Measurements from ENCODE around the gene ABCC6. TPM values are rescaled to one million over a fixed set of nuclear protein-coding genes. Genes with fewer than 3 reads are reported as not detected.
"Not testable (repeated sequence)": the region's sequence is repeated elsewhere in the genome, so short reads cannot be mapped to it uniquely, and the experiment has no call there.

Gene ABCC6
- total RNA-seq (2014; rRNA removed) (0.73 TPM in 1 of 2 replicates, not detected in the other), Bru-seq, nascent RNA (percentile 12 among the genes with signal in this experiment), BruChase-seq, experiment 1, labeled RNA remaining after a 6-hour chase (percentile 11 among the genes with signal in this experiment), BruChase-seq, experiment 2, labeled RNA remaining after a 2-hour chase (percentile 14 among the genes with signal in this experiment)
- long read RNA-seq: 0 reads

DNA sequence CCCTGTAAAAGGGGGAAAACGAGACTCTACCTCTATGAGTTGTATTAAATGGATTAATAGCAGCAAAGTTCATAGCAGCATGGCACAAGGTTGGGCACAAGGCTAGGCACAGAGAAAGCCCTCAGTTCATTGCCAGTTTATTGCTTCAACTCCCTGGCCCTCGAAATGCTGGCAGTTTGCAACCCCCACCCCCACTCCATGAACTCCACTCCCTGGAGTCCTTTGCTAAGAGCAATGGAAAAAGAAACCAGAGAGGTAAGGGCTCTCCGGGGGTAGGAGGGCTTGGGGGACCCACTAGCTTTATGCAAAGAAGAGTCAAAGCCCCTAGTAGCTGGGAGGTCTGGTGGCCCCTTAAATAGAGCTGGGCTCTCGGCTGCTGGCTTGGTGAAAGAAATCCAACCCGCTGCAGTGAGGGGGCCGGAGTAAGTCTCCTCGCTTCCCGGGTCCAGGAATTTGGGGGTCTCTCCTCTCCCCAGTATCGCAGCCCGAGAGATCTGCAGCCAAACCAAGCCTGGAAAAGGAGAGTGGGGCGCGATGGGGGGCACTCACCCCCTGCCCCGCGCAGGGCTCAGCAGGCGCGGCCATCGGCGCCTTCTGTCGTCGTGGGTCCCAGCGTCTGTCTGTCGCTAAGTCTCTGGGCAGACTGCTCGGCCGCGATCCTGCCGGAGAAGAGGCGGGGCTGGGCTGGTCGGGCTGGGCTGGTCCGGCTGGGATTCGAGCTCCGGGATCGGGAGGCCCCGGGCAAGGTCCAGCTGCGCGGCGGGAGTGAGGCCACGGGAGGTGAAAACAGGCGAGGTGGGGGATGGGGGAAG, at the start of gene ABCC6:
Gene ABCC6 (minus strand): TSS at position 645 of the 812 bp plus-strand sequence. CDS start 60 bp downstream, at position 585.
- DNase-seq; H3K79me2 ChIP-seq (ENCODE audit: low read length); H3K4me3 ChIP-seq (ENCODE audit: low read length); H3K9ac ChIP-seq (ENCODE audit: low read length); H3K27me3 ChIP-seq (ENCODE audit: low read length); H3F3A ChIP-seq (ENCODE audit: low read length, unreplicated experiment); H3K4me2 ChIP-seq (ENCODE audit: low read length); H3K9me2 ChIP-seq (replicated peaks; ENCODE audit: low read length); H3K27ac ChIP-seq (ENCODE audit: low read length); H3K36me3 ChIP-seq (ENCODE audit: low read depth, low read length); CTCF ChIA-PET; POLR2A ChIA-PET (ENCODE audit: unreplicated experiment); H4K20me1 ChIP-seq (ENCODE audit: low read length); H3K4me1 ChIP-seq (ENCODE audit: insufficient read depth, low read length); BruUV-seq (replicated peaks); intact Hi-C loops (cut with micrococcal nuclease); H3K9me3 ChIP-seq (ENCODE audit: low read length); H2AFZ ChIP-seq (ENCODE audit: low read length): not testable (repeated sequence)
- peak; percentile 96 for ATAC-seq

GRCh38 chr16:16272573-16273221, 49.4 kb upstream of the ABCC6 start:
- H3K9me2 ChIP-seq (replicated peaks; ENCODE audit: low read length); H3K4me3 ChIP-seq (ENCODE audit: low read length); DNase-seq; BruUV-seq (replicated peaks); H3K36me3 ChIP-seq (ENCODE audit: low read depth, low read length); H3F3A ChIP-seq (ENCODE audit: low read length, unreplicated experiment); H3K27ac ChIP-seq (ENCODE audit: low read length); intact Hi-C loops (cut with micrococcal nuclease); H4K20me1 ChIP-seq (ENCODE audit: low read length); H3K9ac ChIP-seq (ENCODE audit: low read length); H3K9me3 ChIP-seq (ENCODE audit: low read length); ATAC-seq; H2AFZ ChIP-seq (ENCODE audit: low read length); H3K27me3 ChIP-seq (ENCODE audit: low read length); H3K4me2 ChIP-seq (ENCODE audit: low read length); H3K4me1 ChIP-seq (ENCODE audit: insufficient read depth, low read length); CTCF ChIA-PET; H3K79me2 ChIP-seq (ENCODE audit: low read length); POLR2A ChIA-PET (ENCODE audit: unreplicated experiment): not testable (repeated sequence)

DNA sequence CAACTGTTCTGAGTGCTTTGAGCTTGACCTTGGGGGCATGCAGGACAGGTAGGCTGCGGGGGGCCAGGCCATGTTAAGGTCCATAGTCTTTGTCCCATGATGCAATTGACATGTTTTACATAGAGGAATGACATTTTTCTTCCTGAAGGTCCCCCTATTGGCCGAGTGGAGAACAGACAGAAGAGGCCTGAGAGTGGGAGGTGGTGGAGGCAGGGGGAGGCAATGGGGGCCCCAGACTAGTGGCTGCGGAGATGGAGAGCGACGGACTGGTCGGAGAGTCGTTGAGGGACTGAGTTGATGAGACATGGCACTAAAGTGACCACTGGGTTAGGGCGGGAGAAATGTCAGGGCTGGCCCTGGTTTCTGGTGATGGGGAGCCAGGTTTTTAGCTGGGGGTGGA, 48.4 kb upstream of the ABCC6 start:
- ATAC-seq; intact Hi-C loops (cut with micrococcal nuclease); H4K20me1 ChIP-seq (ENCODE audit: low read length); POLR2A ChIA-PET (ENCODE audit: unreplicated experiment); H3K9me2 ChIP-seq (replicated peaks; ENCODE audit: low read length); H3K4me2 ChIP-seq (ENCODE audit: low read length); DNase-seq; H3K4me3 ChIP-seq (ENCODE audit: low read length); H3F3A ChIP-seq (ENCODE audit: low read length, unreplicated experiment); H3K27me3 ChIP-seq (ENCODE audit: low read length); H3K27ac ChIP-seq (ENCODE audit: low read length); H3K9me3 ChIP-seq (ENCODE audit: low read length); H3K4me1 ChIP-seq (ENCODE audit: insufficient read depth, low read length); H2AFZ ChIP-seq (ENCODE audit: low read length); H3K79me2 ChIP-seq (ENCODE audit: low read length); CTCF ChIA-PET; H3K9ac ChIP-seq (ENCODE audit: low read length); BruUV-seq (replicated peaks); H3K36me3 ChIP-seq (ENCODE audit: low read depth, low read length): not testable (repeated sequence)

GRCh38 chr16:16268185-16268808, 45.0 kb upstream of the ABCC6 start:
- H3K4me3 ChIP-seq (ENCODE audit: low read length); BruUV-seq (replicated peaks); H3K9me3 ChIP-seq (ENCODE audit: low read length); H3K4me1 ChIP-seq (ENCODE audit: insufficient read depth, low read length); H3K79me2 ChIP-seq (ENCODE audit: low read length); H3K27ac ChIP-seq (ENCODE audit: low read length); DNase-seq; H3K9me2 ChIP-seq (replicated peaks; ENCODE audit: low read length); H3K4me2 ChIP-seq (ENCODE audit: low read length); H3K36me3 ChIP-seq (ENCODE audit: low read depth, low read length); H3K9ac ChIP-seq (ENCODE audit: low read length); ATAC-seq; intact Hi-C loops (cut with micrococcal nuclease); CTCF ChIA-PET; POLR2A ChIA-PET (ENCODE audit: unreplicated experiment); H3K27me3 ChIP-seq (ENCODE audit: low read length); H4K20me1 ChIP-seq (ENCODE audit: low read length); H2AFZ ChIP-seq (ENCODE audit: low read length); H3F3A ChIP-seq (ENCODE audit: low read length, unreplicated experiment): not testable (repeated sequence)

DNA sequence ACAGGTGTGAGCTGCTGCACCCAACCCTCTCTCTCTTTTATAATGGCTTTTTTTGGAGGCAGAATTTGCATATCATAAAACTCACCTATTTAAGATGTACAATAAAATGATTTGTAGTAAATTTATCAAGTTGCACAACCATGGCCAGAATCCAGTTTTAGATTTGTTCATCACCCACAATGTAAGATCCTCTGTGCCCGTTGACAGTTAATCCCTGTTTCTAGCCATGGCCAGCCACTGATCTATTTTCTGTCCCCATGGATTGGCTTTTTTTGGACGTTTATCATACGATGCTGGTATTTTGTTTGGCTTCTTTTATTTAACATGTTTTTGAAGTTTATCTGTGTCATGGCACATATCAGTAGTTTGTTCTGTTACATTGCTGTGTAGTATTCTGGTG, 44.4 kb upstream of the ABCC6 start:
- not testable (repeated sequence) for H4K20me1 ChIP-seq (ENCODE audit: low read length); ATAC-seq; BruUV-seq (replicated peaks)

GRCh38 chr16:16265044-16265443, 41.8 kb upstream of the ABCC6 start:
- ATAC-seq; H3K9me3 ChIP-seq (ENCODE audit: low read length); BruUV-seq (replicated peaks); H4K20me1 ChIP-seq (ENCODE audit: low read length); H3K4me2 ChIP-seq (ENCODE audit: low read length); H3K9me2 ChIP-seq (replicated peaks; ENCODE audit: low read length); H3K27me3 ChIP-seq (ENCODE audit: low read length); H3F3A ChIP-seq (ENCODE audit: low read length, unreplicated experiment); POLR2A ChIA-PET (ENCODE audit: unreplicated experiment); intact Hi-C loops (cut with micrococcal nuclease); H3K4me3 ChIP-seq (ENCODE audit: low read length); CTCF ChIA-PET; H2AFZ ChIP-seq (ENCODE audit: low read length); H3K36me3 ChIP-seq (ENCODE audit: low read depth, low read length); H3K4me1 ChIP-seq (ENCODE audit: insufficient read depth, low read length); H3K9ac ChIP-seq (ENCODE audit: low read length); H3K27ac ChIP-seq (ENCODE audit: low read length); DNase-seq; H3K79me2 ChIP-seq (ENCODE audit: low read length): not testable (repeated sequence)

More for the DNA sequence above, 44.4 kb upstream of the ABCC6 start:
- H3K9ac ChIP-seq (ENCODE audit: low read length); H3K27me3 ChIP-seq (ENCODE audit: low read length); CTCF ChIA-PET; intact Hi-C loops (cut with micrococcal nuclease); H2AFZ ChIP-seq (ENCODE audit: low read length); DNase-seq; POLR2A ChIA-PET (ENCODE audit: unreplicated experiment); H3K79me2 ChIP-seq (ENCODE audit: low read length); H3K27ac ChIP-seq (ENCODE audit: low read length); H3F3A ChIP-seq (ENCODE audit: low read length, unreplicated experiment); H3K9me3 ChIP-seq (ENCODE audit: low read length); H3K4me2 ChIP-seq (ENCODE audit: low read length); H3K4me1 ChIP-seq (ENCODE audit: insufficient read depth, low read length); H3K4me3 ChIP-seq (ENCODE audit: low read length); H3K9me2 ChIP-seq (replicated peaks; ENCODE audit: low read length); H3K36me3 ChIP-seq (ENCODE audit: low read depth, low read length): not testable (repeated sequence)

Data from PC-3 (cell line).